Activated B cell treated with CpG ODN at 0.5 μM for 24 hours (primary cell): ENCODE data around the gene MYL6. TPM values are rescaled to one million over a fixed set of nuclear protein-coding genes. Genes with fewer than 3 reads are reported as not detected.

Experiments
- ATAC-seq: fragments of 200-7000 bp; cut with Tn5 transposase; one replicate; pipeline ENCODE4 v1.10.0; 2021; ENCODE audit warnings: low read depth, mild to moderate bottlenecking, moderate library complexity
- CTCF ChIA-PET: fragments of 350-600 bp; sonication (Branson Sonifier 250); formaldehyde crosslinking; loops from one replicate; lab custom pipeline; 2021; ENCODE audit warnings: antibody characterized with exemption; lab: Charles Lee
- POLR2A ChIA-PET: fragments of 350-600 bp; sonication (Branson Sonifier 250); formaldehyde crosslinking; loops from one replicate; lab custom pipeline; 2021; ENCODE audit warnings: antibody characterized with exemption; lab: Charles Lee
- DNase-seq: peaks from one replicate; pipeline ENCODE4 v3.0.0; 2022
- H3K27ac Mint-ChIP-seq: one replicate; pipeline ENCODE4 v1.8.0; 2020; ENCODE audit warnings: mixed read lengths
- H3K27me3 Mint-ChIP-seq: one replicate; pipeline ENCODE4 v1.8.0; 2021; ENCODE audit warnings: mixed read lengths
- H3K36me3 Mint-ChIP-seq: one replicate; pipeline ENCODE4 v1.8.0; 2021; ENCODE audit warnings: low read depth, mixed read lengths
- H3K4me1 Mint-ChIP-seq: one replicate; pipeline ENCODE4 v1.8.0; 2021; ENCODE audit warnings: mixed read lengths
- H3K4me3 Mint-ChIP-seq: one replicate; pipeline ENCODE4 v1.8.0; 2020; ENCODE audit warnings: mild to moderate bottlenecking, mixed read lengths
- H3K9me3 Mint-ChIP-seq: one replicate; pipeline ENCODE4 v1.8.0; 2020; ENCODE audit warnings: mixed read lengths
- CTCF ChIP-seq: fragments of 200-600 bp; IDR thresholded peaks from one replicate; pipeline ENCODE4 v1.8.0; 2022; ENCODE audit warnings: antibody characterized with exemption, mild to moderate bottlenecking
- intact Hi-C: fragments of 100-400 bp; cut with micrococcal nuclease; formaldehyde crosslinking; loops from one replicate; pipeline ENCODE4 v1.15.1; 2024
- total RNA-seq: library from RNA; stranded (reverse); gene quantifications from 2 replicates; pipeline ENCODE4 v1.2.3, GENCODE V29; 2022

MYL6 gene
- total RNA-seq, 1 donor from 2014 or later: 921 TPM

DNA sequence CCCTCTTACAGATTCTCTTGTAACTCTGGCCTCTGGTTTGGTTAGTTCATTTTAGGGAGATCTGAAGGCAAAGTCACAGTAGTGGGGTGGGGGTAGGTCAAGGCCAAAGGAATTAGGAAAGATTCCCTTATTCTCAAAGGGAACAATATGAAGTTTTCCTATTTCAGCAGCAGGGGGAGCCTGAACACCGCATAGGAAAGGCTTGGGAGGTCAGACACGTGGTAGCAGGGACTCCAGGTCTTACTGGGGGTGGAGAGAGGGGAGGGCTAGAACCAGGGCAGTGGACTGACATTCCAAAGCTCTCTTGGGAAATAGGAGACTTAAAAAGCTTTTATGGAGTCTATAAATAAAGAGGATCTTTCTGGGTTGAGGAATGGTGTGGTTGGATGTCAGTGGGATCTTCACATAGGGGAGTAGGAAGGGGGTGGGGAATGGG, 38.8 kb upstream of the MYL6 start:
- Mint-ChIP-seq H3K36me3 (peaks cover 59% of the 10 kb centered on the region), H3K4me3 (peak overlapping the region; percentile 100), H3K27me3 (no peaks in the 10 kb centered on the region), H3K4me1 (peaks cover 42% of the 10 kb centered on the region), H3K9me3 (no peaks in the 10 kb centered on the region), H3K27ac (peak overlapping the region; percentile 99)
- CTCF ChIA-PET: interaction anchor here (1.0 to 4.7 kb wide), 11 partner anchors 9 to 381 kb away, joined by 3 to 80 read pairs (median 5); partner anchors contain the start of genes ANKRD52, ESYT1, PA2G4 and RNF41
- no peak for TF ChIP-seq CTCF
- ATAC-seq: no peak
- intact Hi-C loops: loop anchor here (1.0 to 5.0 kb wide), 14 partner anchors 70 to 1403 kb away; partner anchors contain the start of genes ANKRD52, COQ10A, DDIT3 and MBD6
- no peak for DNase-seq
- POLR2A ChIA-PET: interaction anchor here (1.0 to 5.0 kb wide), 15 partner anchors 8 to 517 kb away, joined by 3 to 116 read pairs (median 7); partner anchors contain the start of genes ANKRD52, CNPY2, ESYT1 and MYL6B

DNA sequence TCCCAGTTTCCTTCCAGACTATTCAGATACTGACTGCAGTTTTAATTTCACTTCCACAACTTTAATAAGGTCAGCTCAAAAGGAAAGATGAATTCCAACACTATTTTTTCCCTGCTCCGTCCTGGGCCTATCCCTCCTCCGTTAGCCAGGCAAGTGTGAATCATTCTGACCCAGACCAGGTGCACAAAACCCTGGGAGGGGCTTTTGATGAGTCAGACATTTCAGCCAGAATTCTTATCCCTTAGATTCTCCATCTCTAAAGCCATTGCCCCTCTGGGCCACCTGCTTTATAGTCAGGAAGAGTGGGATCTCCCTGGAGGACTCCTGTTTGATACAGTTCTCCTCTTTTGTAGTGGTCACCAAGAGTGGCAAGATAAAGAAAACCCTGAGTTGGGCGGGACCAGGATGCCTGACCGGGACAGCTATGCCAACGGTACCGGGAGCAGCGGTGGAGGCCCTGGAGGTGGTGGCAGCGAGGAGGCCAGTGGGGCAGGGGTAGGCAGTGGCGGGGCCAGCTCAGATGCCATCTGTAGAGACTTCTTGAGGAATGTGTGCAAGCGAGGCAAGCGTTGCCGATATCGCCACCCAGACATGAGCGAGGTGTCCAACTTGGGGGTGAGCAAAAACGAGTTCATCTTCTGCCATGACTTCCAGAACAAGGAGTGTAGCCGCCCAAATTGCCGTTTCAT, 37.9 kb upstream of the MYL6 start:
- CTCF ChIA-PET: interaction anchor here (0.8 to 4.7 kb wide), 10 partner anchors 8 to 382 kb away, joined by 3 to 80 read pairs (median 6); partner anchors contain the start of genes ANKRD52, ESYT1, PA2G4 and RNF41
- intact Hi-C loops: loop anchor here (10.0 kb wide), 1 partner anchor 474 kb away; no protein-coding TSS in a partner anchor
- DNase-seq (no peak), ATAC-seq (no peak)
- TF ChIP-seq CTCF: no peak
- Mint-ChIP-seq H3K36me3 (peaks cover 59% of the 10 kb centered on the region), H3K27ac (no peak overlapping the region), H3K27me3 (no peaks in the 10 kb centered on the region), H3K4me1 (peaks cover 45% of the 10 kb centered on the region), H3K9me3 (no peaks in the 10 kb centered on the region), H3K4me3 (no peak overlapping the region)
- POLR2A ChIA-PET: interaction anchor here (0.9 to 4.3 kb wide), 11 partner anchors 10 to 344 kb away, joined by 3 to 116 read pairs (median 5); partner anchors contain the start of genes ANKRD52, CNPY2, MYL6B and RNF41

DNA sequence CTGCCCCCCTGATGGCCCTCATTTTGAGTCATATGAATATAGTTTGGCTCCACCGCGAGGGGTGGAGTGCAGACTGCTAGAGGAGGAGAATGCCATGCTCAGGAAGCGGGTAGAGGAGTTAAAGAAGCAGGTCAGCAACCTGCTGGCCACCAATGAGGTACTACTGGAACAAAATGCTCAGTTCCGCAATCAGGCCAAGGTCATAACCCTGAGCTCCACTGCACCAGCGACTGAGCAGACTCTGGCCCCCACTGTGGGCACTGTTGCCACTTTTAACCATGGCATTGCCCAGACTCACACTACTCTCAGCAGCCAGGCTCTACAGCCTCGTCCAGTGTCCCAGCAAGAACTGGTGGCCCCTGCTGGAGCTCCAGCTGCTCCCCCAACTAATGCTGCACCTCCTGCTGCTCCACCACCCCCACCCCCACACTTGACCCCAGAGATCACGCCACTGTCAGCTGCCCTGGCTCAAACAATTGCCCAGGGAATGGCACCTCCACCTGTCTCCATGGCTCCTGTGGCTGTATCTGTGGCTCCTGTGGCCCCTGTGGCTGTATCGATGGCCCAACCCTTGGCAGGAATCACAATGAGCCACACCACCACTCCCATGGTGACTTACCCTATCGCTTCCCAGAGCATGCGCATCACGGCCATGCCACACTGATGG, 36.8 kb upstream of the MYL6 start:
- Mint-ChIP-seq H3K4me3 (no peak overlapping the region), H3K27ac (no peak overlapping the region), H3K4me1 (peaks cover 49% of the 10 kb centered on the region), H3K36me3 (peaks cover 57% of the 10 kb centered on the region), H3K9me3 (no peaks in the 10 kb centered on the region), H3K27me3 (no peaks in the 10 kb centered on the region)
- DNase-seq (no peak), ATAC-seq (no peak)
- intact Hi-C loops: loop anchor here (10.0 kb wide), 1 partner anchor 473 kb away; no protein-coding TSS in a partner anchor
- ChIA-PET CTCF (interaction anchor here (4.2 to 4.7 kb wide), 2 partner anchors 67 to 101 kb away, joined by 34 to 80 read pairs; partner anchors contain the start of genes RNF41 and SMARCC2), POLR2A (interaction anchor here (0.9 to 1.9 kb wide), 2 partner anchors 9 to 100 kb away, joined by 5 to 6 read pairs; partner anchors contain the start of gene RNF41)
- no peak for TF ChIP-seq CTCF

DNA sequence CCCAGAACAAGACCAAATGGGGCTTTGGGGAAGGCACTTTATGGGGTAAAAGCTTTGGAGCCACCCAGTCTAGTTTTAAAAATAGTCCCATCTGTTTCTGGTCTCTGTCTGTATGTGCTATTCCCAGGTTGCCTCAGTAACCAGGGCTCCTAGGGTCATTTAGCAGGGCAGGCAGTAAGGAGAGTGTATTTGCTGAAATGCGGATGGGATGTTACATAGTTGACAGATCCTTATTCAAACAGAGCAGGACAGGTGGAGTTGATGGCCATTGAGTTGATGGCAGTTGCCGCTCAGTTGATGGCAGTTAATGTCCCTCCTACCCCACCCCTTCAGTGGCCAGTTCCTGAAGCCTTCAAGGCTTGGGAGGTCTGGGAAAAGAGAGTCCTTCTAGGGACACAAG, 35.5 kb upstream of the MYL6 start:
- CTCF ChIA-PET: interaction anchor here (0.5 to 1.9 kb wide), 3 partner anchors 39 to 135 kb away, joined by 3 to 5 read pairs (median 4); partner anchors contain the start of genes ANKRD52 and SMARCC2
- Mint-ChIP-seq H3K9me3 (no peaks in the 10 kb centered on the region), H3K4me3 (no peak overlapping the region), H3K4me1 (peaks cover 53% of the 10 kb centered on the region), H3K27ac (no peak overlapping the region), H3K27me3 (no peaks in the 10 kb centered on the region), H3K36me3 (peaks cover 44% of the 10 kb centered on the region)
- TF ChIP-seq CTCF: no peak
- no peak for DNase-seq
- intact Hi-C loops: loop anchor here (10.0 kb wide), 1 partner anchor 472 kb away; no protein-coding TSS in a partner anchor
- POLR2A ChIA-PET: interaction anchor here (0.6 to 0.9 kb wide), 3 partner anchors 29 to 481 kb away, joined by 3 to 5 read pairs (median 4); no protein-coding TSS in a partner anchor
- no peak for ATAC-seq
